HL-60/S4 treated with retinoic acid at 250 ng/mL for 4 days and 3 days (cell line): ENCODE measurements around the gene LIFR.
"Not testable (repeated sequence)": the region's sequence is repeated elsewhere in the genome, so short reads cannot be mapped to it uniquely, and the experiment has no call there.

Experiments
- in situ Hi-C: fragments of 300-500 bp; cut with MboI; formaldehyde crosslinking; loops from 2 replicates; pipeline ENCODE4 v1.7.0; 2022; ENCODE audit warnings: low sequenced_read_pairs

LIFR gene

DNA sequence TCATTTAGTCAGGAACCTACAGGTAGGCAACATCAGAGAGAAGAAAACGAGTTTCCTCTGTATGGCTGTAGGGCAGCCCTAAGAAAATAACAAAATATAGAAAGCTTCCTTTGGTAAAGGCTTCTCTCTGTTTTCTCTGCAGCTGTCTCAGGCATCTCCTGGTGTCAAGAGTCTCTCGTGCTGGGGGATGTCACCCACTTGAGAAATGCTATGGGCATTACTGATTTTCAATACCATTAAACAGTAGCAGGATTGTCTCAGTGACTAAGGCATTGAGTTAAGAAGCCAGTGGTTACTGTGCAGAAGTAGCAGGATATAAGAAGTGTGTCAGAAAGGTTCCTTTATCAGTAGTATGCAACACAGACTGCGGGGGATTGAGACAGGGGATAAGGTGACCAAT is 32.4 kb downstream of the LIFR start:
- in situ Hi-C loops: no loop called here

DNA sequence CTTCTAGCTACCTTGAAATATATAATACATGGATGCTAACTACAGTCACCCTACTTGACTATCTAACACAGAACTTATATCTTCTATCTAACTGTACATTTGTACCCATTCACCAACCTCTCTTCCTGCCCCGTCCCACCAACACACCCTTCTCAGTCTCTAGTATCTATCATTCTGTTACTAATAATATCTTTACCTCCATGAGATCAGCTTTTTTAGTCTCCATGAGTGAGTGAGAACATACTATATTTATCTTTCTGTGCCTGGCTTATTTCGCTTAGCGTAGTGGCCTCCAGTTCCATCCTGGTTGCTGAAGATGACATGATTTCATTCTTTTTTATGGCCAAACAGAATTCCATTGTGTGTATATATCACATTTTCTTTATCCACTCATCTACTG is 37.0 kb downstream of the LIFR start:
- in situ Hi-C loops: no loop called here

DNA sequence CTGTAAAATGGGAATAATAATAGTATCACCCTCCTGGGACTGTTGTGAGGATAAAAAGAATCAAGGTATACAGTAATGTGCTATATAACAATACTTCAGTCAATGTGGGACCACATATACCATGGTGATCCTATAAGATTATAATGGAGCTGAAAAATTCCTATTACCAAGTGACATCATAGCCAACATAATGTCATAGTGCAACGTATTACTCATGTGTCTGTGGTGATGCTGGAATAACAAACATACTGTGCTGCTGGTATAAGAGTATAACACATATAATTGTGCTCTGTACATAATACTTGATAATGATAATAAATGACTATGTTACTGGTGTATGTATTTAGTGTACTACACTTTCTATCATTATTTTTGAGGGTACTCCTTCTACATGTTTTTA is 38.1 kb downstream of the LIFR start:
- in situ Hi-C loops: no loop called here

DNA sequence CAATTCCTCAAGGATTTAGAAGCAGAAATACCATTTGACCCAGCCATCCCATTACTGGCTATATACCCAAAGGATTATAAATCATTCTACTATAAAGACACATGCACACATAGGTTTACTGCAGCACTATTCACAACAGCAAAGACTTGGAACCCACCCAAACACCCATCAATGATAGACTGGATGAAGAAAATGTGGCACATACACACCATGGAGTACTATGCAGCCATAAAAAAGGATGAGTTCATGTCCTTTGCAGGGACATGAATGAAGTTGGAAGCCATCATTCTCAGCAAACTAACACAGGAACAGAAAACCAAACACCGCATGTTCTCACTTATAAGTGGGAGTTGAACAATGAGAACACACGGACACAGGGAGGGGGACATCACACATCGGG is 39.8 kb downstream of the LIFR start:
- in situ Hi-C loops: not testable (repeated sequence)

DNA sequence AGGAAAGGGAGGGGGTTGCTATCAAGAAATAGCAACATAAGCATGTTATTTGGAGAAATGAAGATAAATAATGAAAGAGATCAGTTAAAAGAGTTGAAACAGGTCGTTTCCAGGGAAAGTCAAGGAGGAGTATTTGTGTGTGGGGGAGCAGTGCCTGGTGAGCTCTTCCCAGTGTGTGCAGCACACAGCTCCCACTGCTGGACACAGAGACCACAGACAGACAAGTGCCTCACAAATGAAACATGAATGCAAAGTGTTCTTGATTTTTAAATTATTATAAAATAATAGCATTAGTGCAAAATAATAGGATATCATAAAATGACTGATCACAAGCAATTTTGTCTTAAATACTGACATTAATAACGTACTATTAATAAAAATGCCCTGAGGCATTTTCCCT is 40.8 kb downstream of the LIFR start:
- in situ Hi-C loops: no loop called here

DNA sequence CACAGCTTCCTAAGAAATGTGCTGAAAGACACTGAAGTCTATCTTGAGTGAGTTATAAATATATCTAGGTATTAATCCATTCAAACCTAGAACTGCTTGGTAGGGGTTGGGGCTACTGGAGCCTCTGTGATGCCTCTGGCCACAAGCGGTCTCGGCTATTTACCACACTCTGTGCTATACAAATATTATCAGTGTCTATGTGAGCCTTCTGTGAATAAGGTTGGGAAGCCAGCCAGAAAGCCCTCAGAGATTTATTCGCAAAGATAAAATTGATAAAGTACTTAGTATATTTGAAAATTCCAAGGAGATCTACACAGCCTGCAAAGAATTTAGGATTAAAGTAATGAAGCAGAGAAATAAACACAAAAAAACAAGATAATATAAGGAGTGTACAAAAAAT is 41.4 kb downstream of the LIFR start:
- in situ Hi-C loops: no loop called here

DNA sequence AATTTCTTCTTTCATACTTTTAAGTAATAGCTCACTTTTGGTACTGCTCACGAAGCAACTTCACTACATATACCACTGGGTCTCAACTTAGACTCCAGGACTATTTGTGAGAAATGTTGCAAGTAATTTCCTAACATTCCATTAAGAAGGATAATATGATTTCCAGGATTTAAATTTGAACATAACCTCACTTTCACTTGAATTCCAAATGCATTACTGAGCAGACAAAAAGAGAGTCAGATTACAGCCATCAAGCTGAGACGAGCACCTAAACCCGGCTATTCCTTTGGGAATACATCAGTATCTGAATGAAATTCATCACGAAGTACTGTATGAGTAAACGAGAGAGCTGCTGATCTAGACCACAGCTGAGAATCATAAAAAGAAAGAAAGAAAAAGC is 47.3 kb downstream of the LIFR start:
- in situ Hi-C loops: no loop called here

DNA sequence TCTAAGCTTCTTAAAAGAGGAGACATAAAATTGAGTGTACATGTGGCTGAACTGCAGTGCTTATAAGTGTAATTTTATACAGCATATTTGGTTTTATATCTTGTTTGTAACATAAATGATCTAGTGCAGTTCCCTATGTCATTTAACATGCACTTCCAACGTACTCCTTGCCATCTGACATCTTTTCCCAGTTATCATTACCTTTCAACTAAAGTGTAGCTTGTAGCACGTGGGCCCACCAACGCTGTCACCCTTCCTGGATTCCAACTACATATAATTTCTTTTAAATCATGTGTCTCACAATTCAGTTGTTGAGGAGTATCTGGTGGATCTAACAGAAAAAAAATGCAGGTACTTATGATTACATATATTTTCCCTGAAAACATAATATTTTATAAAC is 50.1 kb downstream of the LIFR start:
- in situ Hi-C loops: no loop called here

DNA sequence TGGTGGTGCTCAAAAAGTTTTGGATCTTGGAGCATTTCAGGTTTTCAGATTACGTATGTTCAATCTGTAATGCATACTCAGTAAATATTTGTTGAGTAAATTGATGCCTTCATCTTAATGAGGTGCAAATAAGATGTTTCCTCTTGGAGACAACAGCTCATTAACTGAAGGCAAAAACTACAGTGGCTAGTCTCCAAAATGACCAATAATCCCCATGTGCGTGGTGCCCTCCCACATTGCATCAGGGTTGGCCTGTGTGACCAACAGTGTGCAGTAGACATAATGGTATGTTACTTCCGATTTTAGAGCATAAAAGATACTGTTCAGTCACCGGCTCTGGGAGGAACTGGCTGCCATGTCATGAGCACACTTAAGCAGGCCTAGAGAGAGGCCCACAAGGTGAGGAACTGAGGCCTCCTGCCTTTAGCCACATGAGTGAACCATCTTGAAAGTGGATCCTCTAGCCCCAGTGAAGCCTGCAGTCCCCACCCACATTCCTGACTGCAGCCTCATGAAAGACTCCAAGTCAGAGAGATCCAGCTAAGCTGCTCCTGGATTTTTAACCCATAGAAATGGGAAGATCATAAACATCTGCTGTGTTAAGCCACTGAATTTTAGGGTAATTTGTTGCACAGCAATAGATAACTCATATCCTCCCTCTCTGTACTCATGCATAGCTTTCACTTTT is 55.7 kb downstream of the LIFR start:
- in situ Hi-C loops: no loop called here

DNA sequence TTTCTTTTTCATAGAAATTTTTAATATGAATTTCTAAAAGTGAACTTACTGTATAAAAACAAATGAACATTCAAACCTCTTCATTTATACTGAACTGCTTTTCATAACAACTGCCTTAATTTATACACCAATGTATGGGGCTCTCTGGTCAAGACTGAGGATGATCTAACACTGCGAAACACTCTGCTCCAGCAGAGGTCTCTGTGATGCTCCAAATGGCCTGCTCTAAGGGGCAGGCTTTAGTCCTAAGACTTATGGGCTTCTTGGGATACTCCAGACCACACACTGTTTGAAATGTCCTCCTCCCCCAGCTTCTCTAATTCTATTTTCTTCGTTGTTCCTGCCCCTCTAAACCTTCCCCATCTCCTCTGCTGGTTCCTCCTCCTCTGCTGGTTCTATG is 58.5 kb downstream of the LIFR start:
- in situ Hi-C loops: no loop called here

DNA sequence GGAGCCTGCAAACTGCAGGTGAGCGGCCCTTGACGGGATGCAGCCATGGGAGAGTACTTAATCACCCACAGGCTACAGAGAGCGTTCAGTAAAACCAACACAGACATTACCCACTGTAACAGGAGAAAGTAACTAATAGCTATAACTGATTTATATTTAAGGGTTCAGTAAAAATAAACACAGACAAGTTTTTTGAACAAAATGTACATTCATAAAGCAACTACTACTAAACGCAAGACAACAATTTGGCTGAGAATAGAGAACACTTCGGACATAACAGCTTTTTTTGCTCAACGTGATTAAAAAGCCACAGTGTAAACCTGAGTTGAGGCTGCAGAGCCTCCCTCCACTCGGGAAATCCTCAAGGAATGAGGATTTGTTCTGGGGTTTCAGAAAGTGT is 61.7 kb downstream of the LIFR start:
- in situ Hi-C loops: no loop called here

DNA sequence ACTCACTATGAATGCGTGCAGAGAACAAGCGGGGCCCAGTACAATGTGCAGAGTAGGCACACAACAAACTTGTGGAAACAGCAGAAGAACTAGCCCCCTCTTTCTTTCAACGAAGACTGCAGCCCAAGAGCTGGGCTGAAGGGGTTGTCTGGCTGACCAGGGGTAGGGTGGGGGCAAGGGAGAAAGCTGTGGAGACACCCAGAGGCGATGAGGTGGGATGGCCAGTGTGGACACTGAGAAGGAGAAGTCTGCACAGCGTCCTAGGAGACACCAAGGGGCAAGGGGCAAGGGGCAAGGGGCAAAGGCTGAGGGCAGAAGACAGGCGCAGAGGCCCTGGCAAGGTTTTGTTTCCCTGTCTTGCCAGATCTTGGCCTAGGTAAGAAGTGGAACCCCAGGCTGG is 62.3 kb downstream of the LIFR start:
- in situ Hi-C loops: no loop called here

DNA sequence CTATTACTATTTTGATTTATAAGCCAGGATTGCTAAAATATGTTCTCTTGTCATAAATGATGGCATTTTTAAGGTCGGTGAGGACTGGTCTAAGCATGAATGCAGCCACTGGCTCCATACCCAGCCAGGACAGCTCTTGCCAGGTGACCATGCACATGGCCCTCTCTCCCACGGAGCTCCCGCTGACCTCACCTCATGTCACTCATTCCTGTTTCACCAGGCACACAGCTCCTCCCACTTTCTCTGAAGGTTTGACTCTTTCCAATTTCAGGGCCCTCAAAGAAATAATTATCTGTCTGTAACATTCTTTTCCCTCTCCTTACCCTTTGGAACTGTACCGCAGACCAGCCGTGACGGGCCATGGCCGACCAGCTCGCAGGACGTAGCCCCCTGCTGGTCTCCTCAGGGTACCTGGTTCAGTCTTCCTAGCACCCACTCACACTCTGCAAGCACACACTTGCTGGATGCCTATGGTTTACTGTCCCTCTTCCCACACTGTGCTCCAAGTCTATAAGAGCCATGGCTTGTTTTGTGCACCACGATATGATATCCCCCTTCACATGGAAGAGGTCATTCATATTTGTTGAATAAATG is 72.5 kb downstream of the LIFR start:
- in situ Hi-C loops: no loop called here

DNA sequence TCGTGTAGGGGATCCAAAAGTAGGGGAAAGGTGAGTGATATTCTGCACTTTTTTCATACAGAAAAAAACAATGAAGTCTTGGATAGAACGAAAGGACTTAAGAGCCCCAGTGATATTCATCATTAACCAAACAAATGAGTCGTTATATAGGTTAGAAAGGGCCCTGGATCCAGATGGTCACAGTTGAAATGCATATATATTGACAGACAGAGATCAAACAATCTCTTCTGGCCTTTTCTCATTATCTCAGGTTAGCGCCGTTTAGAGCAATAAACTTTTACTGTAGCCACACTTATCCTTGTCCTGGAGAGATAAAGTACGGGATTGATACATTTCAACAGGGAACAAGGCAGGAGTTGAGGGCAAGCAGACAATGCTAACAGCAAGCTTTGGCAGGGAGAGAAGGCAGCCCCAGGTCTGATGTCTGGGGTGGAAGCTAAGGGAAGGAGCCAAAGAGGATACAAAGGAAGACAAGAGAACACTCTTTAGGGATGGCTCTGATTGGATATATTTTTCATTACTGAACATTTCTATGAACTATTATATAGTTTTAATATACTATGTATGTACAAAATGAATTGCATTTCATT is 77.0 kb downstream of the LIFR start:
- in situ Hi-C loops: no loop called here

DNA sequence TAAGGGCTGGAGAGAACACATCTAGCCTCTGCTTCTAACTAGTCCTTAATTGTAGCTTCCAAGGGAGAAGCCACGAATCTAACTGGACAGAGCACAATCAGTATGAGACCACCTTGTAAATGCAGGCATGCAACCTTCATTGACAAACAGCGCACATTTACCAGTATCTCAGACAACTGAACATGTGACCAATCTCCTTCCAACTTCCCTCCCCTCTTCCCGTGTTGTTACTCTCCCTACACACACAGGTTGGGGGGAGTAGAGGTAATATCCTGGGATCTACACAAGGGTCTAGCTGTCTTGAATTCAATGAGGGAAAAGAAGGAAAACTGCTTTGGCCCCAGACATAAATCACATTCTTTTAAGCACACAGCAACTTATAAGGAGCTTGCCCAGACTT is 77.6 kb downstream of the LIFR start:
- in situ Hi-C loops: no loop called here

DNA sequence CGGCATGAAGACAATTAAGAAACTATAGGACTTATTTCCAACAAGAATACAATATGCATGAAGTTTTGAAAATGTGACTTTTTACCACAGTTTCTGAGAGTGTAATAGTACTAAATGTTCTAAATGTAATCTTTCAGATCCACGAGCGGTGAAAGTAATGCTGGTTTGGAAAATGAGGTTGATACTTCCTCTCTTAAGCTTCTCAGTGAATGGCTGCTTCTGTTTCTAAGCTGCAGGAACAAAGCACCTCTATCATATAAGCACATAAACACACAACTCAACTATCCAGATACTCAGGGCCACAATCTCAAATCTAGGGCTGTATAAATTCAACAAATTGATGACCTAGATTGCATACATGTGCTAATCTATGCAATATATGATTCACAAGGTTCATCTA is 78.3 kb downstream of the LIFR start:
- in situ Hi-C loops: no loop called here

DNA sequence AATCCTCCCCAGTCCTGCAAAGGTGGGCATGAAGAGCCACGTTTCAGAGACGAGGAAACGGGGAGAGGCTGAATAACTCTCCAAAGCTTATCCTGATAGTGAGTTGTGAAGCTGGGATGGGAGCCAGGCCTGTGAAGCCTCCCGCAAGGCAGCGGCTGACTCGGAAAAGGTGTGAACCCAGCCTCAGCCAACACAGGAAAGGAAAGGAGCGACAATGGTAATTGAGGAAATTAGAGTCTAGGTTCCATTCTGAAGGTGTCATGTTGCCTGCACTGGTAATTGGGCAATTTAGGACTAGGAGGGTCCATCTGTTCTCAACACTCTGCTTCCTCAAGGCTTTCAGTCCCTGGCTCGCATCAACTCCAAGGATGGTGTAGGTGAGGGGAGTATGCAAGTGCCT is 83.4 kb downstream of the LIFR start:
- in situ Hi-C loops: no loop called here

DNA sequence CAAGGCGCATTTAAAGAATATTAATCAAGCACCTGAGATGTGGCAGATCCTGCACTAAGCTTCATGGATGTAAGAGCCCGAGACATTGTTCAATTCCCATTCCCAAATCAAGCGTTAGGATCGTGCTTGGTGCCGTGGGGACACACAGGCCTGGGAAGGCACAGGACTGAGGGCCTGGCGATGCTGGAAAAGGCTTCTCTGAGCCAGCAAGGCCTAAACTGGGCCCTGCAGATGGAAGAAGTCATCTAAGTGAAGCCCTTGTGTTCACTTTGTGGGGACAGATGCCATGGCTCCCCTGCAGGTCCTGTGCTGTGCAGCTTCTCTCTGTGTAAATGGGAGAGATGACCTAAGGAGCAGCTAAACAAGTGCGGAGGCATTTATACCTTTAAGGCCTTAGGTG is 83.9 kb downstream of the LIFR start:
- in situ Hi-C loops: no loop called here

DNA sequence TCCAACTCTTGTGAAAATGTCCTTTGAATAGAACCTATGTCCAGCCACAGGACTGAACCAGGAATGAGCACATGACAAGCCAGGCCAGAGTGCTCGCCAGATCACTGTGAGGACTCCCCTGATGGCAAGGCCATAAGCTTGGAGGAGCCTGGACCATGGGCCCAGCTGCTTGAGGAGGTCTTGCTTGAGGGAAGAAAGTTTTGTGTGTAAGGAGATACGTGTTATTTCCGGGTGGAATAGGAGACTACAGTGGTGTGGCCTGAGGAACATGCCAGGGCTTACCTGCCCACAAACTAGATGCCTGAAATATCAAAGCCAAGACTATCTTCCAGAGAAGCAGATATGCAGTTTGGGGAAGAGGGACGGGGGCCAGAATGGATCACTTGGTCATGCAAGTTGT is 84.7 kb downstream of the LIFR start:
- in situ Hi-C loops: no loop called here

DNA sequence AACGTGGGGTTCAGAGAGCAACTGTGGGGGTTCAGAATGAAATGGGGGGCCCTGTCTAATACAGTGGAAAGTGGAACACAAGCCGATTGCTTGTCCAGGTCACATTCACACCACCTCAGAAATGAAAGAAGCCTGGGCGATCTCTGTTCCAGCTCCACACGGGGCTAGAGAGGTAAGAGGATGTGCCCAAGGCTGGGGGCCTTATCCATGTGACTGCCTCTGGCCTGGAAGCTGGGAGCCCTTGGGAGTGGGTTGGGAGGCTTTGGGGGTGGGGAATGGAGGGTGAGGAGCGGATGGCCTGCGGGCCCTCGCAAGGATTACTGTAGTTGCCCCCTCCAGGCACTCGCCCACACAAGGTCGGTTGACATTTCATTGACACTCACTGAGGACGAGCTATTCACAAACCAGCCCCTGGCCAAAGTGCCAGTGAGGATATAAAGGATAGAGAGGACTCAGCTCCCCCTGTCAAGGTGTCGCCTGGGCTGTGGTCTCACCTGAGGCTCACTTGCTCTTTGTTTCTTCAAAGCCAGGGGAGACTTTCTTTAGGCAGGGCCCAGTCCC is 86.7 kb downstream of the LIFR start:
- in situ Hi-C loops: no loop called here

DNA sequence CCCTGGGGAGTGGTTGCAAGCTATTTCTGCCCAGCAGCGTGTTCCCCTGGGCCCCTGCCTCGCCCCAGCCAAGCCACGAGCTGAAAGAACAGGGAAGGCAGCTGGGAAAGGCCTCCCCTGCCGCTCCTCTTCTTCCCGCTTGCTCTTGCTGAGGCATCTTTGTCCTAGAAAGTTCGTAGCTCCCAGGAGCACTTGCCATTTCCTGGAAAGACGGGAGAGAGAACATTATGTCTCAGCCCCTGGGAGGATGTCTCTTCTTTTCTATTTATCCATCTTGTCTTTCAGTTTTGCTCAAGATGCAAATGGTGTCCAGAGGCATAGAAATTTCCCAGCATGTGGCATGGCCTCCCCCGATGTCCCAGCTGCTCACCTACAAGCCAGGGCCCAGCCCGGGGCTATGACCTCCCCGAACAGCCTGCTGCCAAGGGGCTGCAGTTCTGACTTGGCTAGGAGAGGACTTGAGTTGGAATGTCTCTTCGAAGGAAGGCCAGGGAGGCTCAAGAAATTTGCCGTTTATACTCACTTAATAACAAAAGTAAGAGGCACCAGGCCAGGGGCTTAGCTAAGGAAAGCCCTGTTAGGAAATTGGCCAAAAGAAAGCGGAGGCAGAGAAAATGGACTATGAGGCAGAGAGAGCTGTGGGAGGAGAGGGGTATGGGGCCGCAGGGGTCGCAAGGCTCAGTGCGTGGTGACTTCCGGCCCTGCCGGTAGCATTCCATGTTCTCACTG is 87.3 kb downstream of the LIFR start:
- in situ Hi-C loops: no loop called here

DNA sequence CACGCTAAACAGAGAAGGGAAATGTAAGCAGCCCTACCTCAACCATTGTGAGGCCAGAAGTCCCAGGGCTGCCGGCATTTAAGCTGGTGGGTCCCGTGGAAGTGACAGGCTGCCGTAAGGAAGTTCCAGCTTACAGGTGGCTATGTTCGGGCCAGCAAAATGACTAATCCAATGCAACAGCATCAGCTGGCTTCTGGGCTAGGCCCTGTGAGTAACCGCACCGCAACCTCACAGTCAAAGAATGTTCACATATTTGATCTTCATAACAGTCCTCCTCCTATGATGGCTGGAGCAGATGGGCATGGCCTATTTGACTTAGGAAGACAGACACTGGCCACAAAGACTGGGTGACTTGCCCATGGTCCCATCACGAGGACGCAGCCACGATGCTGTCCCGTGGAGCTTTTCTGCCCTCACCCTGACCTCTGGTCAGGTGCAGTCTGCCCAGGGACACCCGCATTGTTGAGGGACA is 88.2 kb downstream of the LIFR start:
- in situ Hi-C loops: no loop called here
